ENCODE measurements around the gene SFN.

GRCh38 chr1:26814377-26814776 lies 48.6 kb upstream of the SFN start:
- TF ChIP-seq POLR2A (IDR thresholded peaks at IDR 0.05) (no peak), CTCF (IDR thresholded peaks at IDR 0.05 in 8 of 11, conservative IDR thresholded peaks at IDR 0.05 in 3 of 11) (no peak), POLR2AphosphoS5 (IDR thresholded peaks at IDR 0.05) (no peak)
